Stomach (tissue), 9 donors: ENCODE results near the gene FKBP3. TPM values are rescaled to one million over a fixed set of nuclear protein-coding genes. Genes with fewer than 3 reads are reported as not detected.

Source experiments
- DNase-seq, 2 donors: peaks; one replicate each; pipeline versions ENCODE4 v3.0.0 to v3.0.0-alpha.2; 2013 to 2019
- H3K27ac ChIP-seq, 5 donors: fragments of 200-600 bp in 4 of 5; sonication (generic) in 4 of 5; one replicate each; pipeline ENCODE4 v1.5.1; 2013 to 2019; ENCODE audit warnings: mild to moderate bottlenecking in 1 of 5, moderate library complexity in 1 of 5
- H3K27me3 ChIP-seq, 3 donors: fragments of 200-600 bp; sonication (generic); one replicate each; pipeline ENCODE4 v1.5.1; 2017 to 2019; ENCODE audit warnings: mixed run types in 1 of 3
- H3K36me3 ChIP-seq, 4 donors: fragments of 200-600 bp; sonication (generic); 1 replicate in 3 of 4; 2 replicates in 1 of 4; pipeline ENCODE4 v1.5.1; 2016 to 2019
- H3K4me1 ChIP-seq, 4 donors: fragments of 200-600 bp; sonication (generic); one replicate each; pipeline ENCODE4 v1.5.1; 2016 to 2019
- H3K4me3 ChIP-seq, 4 donors: fragments of 200-600 bp; sonication (generic) in 3 of 4; one replicate each; pipeline ENCODE4 v1.5.1; 2016 to 2019; ENCODE audit warnings: mild to moderate bottlenecking in 1 of 4
- H3K9me3 ChIP-seq, 4 donors: fragments of 200-600 bp; sonication (generic); one replicate each; pipeline ENCODE4 v1.5.1; 2016 to 2019
- EP300 ChIP-seq: sonication (generic); formaldehyde crosslinking; IDR thresholded peaks from one replicate; pipeline ENCODE4 v1.6.1; 2017; ENCODE audit warnings: antibody characterized with exemption
- POLR2A ChIP-seq, 4 donors: fragments of 450-650 bp; IDR thresholded peaks; one replicate each; pipeline ENCODE4 v1.6.1; 2016; ENCODE audit warnings: antibody characterized with exemption in 4 of 4, control low read depth in 2 of 4, mild to moderate bottlenecking in 1 of 4, moderate library complexity in 1 of 4
- POLR2AphosphoS5 ChIP-seq, 3 donors: sonication (generic); formaldehyde crosslinking; IDR thresholded peaks; one replicate each; pipeline ENCODE4 v1.6.1; 2016; ENCODE audit warnings: antibody characterized with exemption in 3 of 3
- WGBS, 5 donors: extraction: QIAGEN DNeasy Blood & Tissue Kit in 3 of 5; methylation state at CpG; one replicate each; pipeline versions ENCODE4 v1.1.5 to v1.1.7; 2013 to 2018; 5-methylcytosine and 5-hydroxymethylcytosine counted together
- intact Hi-C: fragments of 100-400 bp; cut with DNase I; formaldehyde crosslinking; loops from one replicate; pipeline ENCODE4 v1.15.1; 2023; ENCODE audit warnings: low total_unique reads
- polyA plus RNA-seq, 3 donors: library from polyadenylated mRNA; stranded (reverse); fragments of 200-250 nt; gene quantifications; one replicate each; pipeline ENCODE4 v1.2.3, GENCODE V29; 2013
- total RNA-seq, 5 donors: library from RNA; depleted of rRNA; stranded (reverse); fragments of >200 nt; gene quantifications; one replicate each; pipeline versions ENCODE4 v1.1.0 to v1.2.3, GENCODE V29; 2014 to 2016
- TF ChIP-seq, protein P1 (sequence below), 7 experiments: fragments of 450-650 bp in 4 of 7; fragments of 200-600 bp in 3 of 7; sonication (generic) in 3 of 7; IDR thresholded peaks; one replicate each; pipeline ENCODE4 v1.5.1; 2016 to 2019; ENCODE audit warnings: antibody characterized with exemption in 7 of 7, control low read depth in 2 of 7, mild to moderate bottlenecking in 1 of 7
- donor health status: healthy with polysubstance abuse.
- donor health status: Bipolar disorder and iron deficiency.
- donor health status: healthy.

FKBP3 gene
- total and polyA plus RNA-seq, 8 donors: 0.58 to 81.3 (median 42.6) TPM

- TF ChIP-seq POLR2A (IDR thresholded peaks at IDR 0.05) (no peak), EP300 (no peak), POLR2AphosphoS5 (IDR thresholded peaks at IDR 0.05) (no peak)
Measured at GRCh38 chr14:45091710-45092109, 42.6 kb downstream of the FKBP3 start.

DNA sequence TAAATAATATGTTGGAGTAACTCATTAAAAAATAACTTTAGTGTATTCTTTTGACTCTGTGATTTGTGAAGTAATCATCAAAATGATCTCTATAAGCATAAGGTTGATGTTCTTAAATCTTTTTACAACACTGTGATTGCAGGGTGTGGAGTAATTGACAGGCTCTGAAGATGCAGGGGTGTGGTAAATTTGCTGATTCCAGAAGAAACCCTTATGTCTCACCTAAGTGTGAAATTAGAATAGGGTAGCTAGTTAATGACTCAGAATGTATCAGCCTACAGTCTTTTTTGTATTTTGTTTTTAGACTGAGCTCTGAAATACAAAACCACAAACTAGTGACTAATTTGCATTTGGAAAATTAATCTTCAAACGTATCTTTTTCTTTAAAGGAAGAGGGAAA lies 44.5 kb downstream of the FKBP3 start:
- Histone ChIP-seq H3K27ac (no peak overlapping the region), H3K4me1 (peaks cover 20 to 68% (median 46%) of the 10 kb centered on the region in 4 donors), H3K9me3 (no peaks in the 10 kb centered on the region), H3K27me3 (no peaks in the 10 kb centered on the region), H3K4me3 (no peak overlapping the region), H3K36me3 (no peaks in the 10 kb centered on the region)
- TF ChIP-seq POLR2AphosphoS5 (IDR thresholded peaks at IDR 0.05): no peak
- TF ChIP-seq, protein P1, sequence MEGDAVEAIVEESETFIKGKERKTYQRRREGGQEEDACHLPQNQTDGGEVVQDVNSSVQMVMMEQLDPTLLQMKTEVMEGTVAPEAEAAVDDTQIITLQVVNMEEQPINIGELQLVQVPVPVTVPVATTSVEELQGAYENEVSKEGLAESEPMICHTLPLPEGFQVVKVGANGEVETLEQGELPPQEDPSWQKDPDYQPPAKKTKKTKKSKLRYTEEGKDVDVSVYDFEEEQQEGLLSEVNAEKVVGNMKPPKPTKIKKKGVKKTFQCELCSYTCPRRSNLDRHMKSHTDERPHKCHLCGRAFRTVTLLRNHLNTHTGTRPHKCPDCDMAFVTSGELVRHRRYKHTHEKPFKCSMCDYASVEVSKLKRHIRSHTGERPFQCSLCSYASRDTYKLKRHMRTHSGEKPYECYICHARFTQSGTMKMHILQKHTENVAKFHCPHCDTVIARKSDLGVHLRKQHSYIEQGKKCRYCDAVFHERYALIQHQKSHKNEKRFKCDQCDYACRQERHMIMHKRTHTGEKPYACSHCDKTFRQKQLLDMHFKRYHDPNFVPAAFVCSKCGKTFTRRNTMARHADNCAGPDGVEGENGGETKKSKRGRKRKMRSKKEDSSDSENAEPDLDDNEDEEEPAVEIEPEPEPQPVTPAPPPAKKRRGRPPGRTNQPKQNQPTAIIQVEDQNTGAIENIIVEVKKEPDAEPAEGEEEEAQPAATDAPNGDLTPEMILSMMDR (IDR thresholded peaks at IDR 0.05): no peak
- TF ChIP-seq POLR2A (IDR thresholded peaks at IDR 0.05): no peak
- TF ChIP-seq EP300: no peak
- 30 to 45% (median 38%) methylated on average over 1 of the region's 1 CpG for WGBS, 5 donors
- no peak for DNase-seq
- intact Hi-C loops: no loop called here

More at GRCh38 chr14:45091710-45092109, 42.6 kb downstream of the FKBP3 start:
- no peaks in the 10 kb centered on the region for H3K27me3 ChIP-seq
- no peaks in the 10 kb centered on the region for H3K9me3 ChIP-seq
- peaks cover 5 to 49% (median 29%) of the 10 kb centered on the region in 4 donors for H3K4me1 ChIP-seq
- H3K27ac ChIP-seq: no peak overlapping the region
- H3K4me3 ChIP-seq: no peak overlapping the region
- no peak for DNase-seq
- intact Hi-C loops: no loop called here
- WGBS, 5 donors: 86 to 96% (median 90%) methylated on average over 2 of the region's 2 CpGs
- H3K36me3 ChIP-seq: peaks cover 15 to 19% (median 17%) of the 10 kb centered on the region in 4 donors

DNA sequence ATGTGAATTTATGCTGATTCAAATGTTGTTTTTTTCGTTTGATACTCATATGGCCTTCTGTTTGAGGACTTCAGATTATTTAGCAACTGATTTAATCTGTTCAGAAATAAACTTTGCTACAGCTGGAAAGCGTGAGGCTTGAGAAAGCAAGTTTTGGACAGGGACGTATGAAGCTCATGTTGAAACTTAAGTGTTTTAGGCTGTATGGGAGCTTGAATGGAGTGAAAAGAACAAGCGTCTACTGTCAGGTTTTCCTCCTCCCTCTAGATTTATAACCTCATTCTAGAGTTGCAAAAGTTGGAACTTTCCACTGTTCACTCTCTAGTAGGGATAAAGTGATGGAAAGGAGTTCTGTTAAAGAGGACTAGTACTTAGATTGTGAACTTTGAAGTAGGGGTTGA lies 49.3 kb downstream of the FKBP3 start:
- Histone ChIP-seq H3K4me3 (peak overlapping the region; percentile 71 to 80 (median 74)), H3K27me3 (no peaks in the 10 kb centered on the region), H3K36me3 (no peaks in the 10 kb centered on the region), H3K9me3 (no peaks in the 10 kb centered on the region), H3K4me1 (peaks cover 23 to 63% (median 47%) of the 10 kb centered on the region in 4 donors), H3K27ac (peak overlapping the region in 4 of 5 donors; percentile 88 to 92 (median 90))
- DNase-seq: peak in 1 of 2 donors; percentile 37
- 0 to 4% (median 1%) methylated on average over 4 of the region's 4 CpGs for WGBS, 5 donors
- TF ChIP-seq, protein P1 (IDR thresholded peaks at IDR 0.05): no peak
- TF ChIP-seq POLR2AphosphoS5 (IDR thresholded peaks at IDR 0.05) (no peak), POLR2A (IDR thresholded peaks at IDR 0.05) (no peak), EP300 (no peak)
- intact Hi-C loops: no loop called here

DNA sequence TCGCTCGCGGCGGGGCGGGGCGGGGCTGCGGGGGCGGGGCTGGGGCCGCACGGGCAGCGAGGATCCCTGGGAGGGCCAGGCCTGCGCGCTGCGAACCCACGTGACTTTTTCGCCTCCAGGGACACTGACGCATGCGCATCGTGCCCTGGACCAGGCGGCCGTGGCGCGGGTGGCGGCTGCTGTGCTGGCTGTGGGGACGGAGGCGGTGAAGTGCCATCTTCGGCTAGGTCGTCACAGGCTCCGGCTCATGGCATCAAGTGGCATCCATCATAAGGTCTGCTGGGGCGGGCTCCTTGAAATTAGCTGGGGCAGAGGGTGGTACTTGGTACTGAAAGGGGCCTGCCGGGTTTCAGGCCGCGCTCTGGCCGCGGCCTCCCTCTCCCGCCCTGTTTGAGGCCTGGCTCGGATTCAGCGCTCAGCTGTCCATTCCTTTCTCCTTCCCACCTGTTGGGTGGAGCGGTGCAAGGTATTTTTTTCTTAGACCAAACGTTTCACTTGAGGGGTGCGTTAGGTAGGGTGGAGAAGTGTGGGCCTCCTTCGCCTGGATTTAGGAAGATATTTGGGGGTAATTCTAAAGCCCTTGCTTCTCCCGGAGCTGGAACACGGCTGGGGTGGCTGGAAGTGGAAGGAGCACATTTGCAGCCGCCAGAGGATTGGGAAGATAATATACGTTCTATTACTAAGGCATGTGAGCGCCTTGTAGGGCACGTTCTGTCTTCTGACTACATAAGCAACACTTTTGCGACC lies 50.1 kb downstream of the FKBP3 start, which contains the start of gene PRPF39:
Gene PRPF39 (plus strand): TSS at position 141 of the 747 bp plus-strand sequence. CDS start 11,124 bp downstream, outside the sequence.
- Histone ChIP-seq H3K9me3 (no peaks in the 10 kb centered on the region), H3K36me3 (no peaks in the 10 kb centered on the region), H3K4me3 (peak within 1 kb of the TSS; percentile 71 to 80 (median 74)), H3K4me1 (peaks cover 23 to 55% (median 43%) of the 10 kb centered on the region in 4 donors), H3K27ac (peak within 1 kb of the TSS; percentile 88 to 92 (median 89)), H3K27me3 (no peaks in the 10 kb centered on the region)
- WGBS, 5 donors: 0 to 1% (median 1%) methylated on average over 16 to 49 of the region's 49 CpGs
- DNase-seq: peak; percentile 97 to 99
- intact Hi-C loops: no loop called here
- peak; percentile 97 to 99 (median 98) for TF ChIP-seq POLR2AphosphoS5 (IDR thresholded peaks at IDR 0.05)
- TF ChIP-seq, protein P1 (IDR thresholded peaks at IDR 0.05): peak in 1 of 7 experiments; percentile 8
- no peak for TF ChIP-seq EP300
- TF ChIP-seq POLR2A (IDR thresholded peaks at IDR 0.05): peak in 2 of 4 donors; percentile 49 to 57
